NCI-H187 (cell line): Measurements from ENCODE around the gene CRNN.

Experiments used
- DNase-seq, 2 experiments: peaks; one replicate each; lab custom pipeline; 2025; lab: John Stamatoyannopoulos, UW

The CRNN gene

GRCh38 chr1:152419917-152420316 lies 5.9 kb upstream of the CRNN start:
- DNase-seq: no peak

- no peak for DNase-seq
Observed at GRCh38 chr1:152415454-152416227, 1.6 kb upstream of the CRNN start.

DNA sequence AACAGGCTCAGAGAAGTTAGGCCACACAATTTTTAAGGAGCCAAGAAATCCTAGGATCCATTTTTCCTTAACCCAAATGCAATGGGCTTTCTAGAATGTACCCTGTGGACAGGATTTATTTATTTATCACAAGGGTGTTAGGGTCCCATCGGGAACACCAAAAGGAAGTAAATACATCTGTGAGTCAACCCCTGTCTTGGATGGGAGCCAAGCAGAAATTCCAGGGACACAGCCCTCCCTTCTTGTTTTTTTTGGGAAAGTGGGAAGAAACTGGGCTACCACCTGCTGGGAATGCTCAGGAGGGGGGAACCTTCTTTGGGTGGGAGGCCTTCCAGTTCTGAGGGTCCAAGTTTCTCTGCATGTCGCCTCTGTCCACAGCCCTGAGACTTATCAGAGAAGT lies 1.3 kb downstream of the CRNN start:
- no peak for DNase-seq

DNA sequence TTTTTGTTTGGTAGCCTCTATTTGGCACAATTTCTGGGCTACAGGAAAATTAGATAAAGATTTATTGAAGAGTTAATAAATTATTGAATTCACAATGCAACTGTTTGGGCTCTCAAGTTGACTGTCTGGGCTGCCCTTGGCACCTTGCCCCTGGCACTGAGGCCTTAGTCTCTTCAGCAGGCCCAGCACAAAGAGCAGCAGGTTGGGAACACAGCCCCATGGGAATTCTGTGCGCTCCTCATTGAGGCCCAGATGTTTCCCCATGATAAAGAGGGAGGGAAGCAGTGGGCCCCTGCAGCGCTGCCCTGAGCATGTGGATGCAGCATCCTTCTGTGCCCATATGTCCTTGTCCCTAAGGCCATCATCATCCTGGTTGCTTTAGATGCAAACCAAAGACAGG lies 2.9 kb downstream of the CRNN start:
- no peak for DNase-seq

DNA sequence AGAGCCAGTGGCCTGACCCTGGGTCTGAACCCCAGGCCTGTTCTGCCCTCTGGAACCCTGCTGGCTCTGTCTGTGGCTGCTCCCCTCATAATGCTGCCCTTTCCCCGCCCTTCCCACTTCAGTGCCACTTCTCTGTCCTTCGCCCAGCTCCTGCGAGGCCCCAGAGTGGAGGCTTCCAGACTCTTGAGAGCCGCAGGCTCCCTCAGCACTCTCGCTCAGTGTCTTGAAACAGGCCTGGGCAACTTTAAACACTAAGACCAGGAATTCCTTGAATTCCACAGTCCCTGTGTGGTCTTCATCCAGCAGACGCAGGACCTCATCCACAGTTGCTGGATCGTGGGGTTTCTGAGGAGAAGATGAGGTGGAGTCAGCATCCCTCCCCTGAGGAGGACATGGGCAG lies 3.5 kb downstream of the CRNN start:
- DNase-seq: no peak

DNA sequence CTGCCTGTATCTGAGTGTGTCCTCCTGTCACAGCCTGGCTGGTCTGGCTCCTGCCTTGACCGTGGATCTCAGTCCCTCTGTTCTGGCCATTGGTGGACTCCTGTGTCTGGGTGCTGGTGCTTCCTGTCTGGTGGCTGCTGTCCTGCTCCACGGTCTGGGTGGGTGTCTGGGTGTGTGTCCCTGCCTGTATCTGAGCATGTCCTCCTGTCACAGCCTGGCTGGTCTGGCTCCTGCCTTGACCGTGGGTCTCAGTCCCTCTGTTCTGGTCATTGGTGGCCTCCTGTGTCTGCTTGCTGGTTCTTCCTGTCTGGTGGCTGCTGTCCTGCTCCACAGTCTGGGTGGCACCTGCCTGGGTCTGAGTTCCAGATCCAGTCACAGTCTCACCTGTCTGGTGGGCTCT lies 4.0 kb downstream of the CRNN start:
- DNase-seq: no peak

DNA sequence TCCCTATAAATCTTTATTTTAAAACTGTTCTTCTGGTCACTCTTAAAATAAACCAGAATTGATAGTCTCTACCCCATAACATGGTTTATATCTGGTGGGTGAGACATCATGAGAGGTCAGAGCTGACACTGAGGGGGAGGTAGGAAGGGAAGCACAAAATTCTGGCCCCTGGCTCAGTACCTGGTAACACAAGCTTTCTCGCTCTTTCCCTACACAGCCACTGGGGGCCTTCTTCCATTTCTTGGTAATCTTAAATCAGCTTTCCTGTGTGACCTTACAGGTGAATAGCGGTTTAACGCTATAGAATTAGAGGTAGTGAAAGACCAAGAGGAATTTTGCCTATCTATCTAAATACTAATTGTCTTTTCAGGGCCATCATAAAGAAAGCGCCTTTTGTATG lies 5.4 kb downstream of the CRNN start:
- no peak for DNase-seq

DNA sequence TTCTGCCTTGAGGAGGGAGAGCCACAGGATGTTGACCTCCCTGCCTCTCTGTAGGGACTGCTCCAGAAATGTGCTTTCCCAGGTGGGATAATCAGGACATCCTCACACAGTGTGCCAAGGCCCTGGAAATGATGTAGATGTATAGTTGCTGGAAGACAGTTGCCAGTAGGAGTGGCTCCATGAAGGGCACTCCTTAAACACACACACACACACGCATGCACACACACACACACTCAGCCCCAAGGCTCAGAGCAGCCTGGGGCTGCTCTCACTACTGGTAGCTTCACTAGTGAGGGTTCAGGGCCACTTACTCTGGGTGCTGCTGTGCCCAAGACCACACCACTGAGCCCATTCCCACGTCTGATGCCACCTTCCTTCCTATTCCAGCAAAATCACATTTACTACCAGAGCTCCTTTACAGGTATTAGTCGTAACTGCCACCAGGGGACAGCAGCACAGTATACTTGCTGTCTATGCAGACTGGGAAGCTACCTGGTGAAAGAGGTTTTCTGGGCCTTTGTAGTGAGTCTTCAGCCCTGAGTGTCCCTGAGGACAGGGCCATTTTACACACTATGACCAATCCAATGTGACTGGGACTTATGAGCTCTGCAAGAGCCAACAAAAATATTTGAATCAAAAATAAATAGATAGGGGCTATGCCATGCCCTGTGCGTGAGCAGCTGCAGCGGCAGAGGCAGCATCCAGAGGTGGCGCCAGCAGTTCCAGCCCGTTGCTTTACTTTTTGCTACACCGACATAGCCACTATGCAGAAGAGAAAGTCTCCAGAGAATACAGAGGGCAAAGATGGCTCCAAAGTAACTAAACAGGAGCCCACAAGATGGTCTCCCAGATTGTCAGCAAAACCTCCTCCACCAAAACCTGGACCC lies 15.0 kb downstream of the CRNN start:
- DNase-seq: no peak

DNA sequence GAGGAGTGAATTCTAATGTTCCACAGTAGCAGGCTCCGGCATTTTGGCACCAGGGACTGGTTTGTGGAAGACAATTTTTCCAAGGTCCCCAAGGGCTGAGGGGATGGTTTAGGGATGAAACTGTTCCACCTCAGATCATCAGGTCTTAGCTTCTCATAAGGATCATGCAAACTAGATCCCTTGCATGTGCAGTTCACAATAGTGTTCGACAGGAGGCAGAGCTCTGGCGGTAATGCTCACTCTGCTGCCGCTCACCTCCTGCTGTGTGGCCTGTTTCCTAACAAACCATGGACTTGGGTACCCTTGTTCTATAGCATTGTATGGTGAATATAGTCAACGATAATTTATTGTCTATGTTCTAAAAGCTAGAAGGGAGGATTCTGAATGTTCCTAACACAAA lies 16.6 kb downstream of the CRNN start:
- DNase-seq: no peak

GRCh38 chr1:152394151-152394550 lies 19.9 kb downstream of the CRNN start:
- DNase-seq: no peak

- DNase-seq: no peak
Observed at GRCh38 chr1:152392909-152393308, 21.2 kb downstream of the CRNN start.

DNA sequence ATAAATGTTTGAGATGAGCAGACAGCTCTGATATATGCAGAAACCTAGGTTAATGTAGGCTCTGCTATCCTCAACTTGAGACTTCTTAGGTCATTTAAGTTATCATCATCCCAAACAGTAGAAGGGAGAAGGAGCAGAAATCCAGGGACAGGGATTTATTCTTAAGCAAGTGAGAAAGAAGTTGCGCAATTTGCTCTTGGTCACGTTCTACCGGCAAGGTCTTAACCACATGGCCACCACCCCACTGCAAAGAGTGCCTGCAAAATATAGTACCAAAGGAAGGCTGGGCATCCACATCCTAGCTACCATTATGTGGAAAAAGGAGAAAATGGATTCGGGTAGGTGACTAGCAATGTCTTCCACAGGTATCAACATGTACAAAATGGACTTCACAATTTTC lies 25.2 kb downstream of the CRNN start:
- no peak for DNase-seq

GRCh38 chr1:152386940-152387339 lies 27.1 kb downstream of the CRNN start:
- DNase-seq: no peak

DNA sequence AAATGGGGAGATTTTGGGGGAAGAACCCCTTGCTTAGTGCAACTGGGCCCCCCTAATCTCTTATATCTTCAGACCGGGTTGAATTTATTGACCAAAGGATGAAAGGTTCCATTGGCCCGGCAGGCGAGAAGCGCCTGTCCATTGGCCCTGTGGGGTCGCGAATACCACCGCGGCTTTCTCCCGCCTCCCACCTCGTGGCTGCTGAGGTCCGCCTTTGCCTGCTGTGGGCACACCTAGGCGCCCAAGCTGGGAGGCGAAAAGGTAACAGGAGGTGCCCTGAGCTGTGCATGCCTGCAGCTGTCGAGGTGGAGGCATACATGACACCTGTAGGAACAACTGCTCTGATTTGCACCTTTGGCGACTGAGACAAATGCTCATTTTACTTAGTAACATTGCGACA lies 33.1 kb downstream of the CRNN start:
- DNase-seq: no peak

DNA sequence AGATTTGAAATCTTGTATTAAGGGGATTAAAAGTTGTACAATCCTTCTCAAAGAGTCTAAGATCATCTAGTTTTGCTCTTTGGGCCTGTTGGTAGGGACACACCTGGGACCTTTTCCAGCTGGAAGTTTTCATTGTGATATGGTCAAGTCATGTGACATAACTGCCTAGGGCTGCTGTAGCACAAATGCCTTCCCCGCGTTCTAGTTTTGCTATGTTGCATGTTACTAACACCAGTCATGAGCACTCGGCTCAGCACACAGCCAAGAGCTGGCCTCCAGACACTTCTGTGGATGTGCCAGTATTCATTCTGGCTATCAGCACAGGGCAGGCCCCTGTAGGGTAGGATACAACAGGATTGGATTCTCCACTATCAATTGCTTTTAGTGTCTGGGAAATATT lies 39.6 kb downstream of the CRNN start:
- DNase-seq: no peak

DNA sequence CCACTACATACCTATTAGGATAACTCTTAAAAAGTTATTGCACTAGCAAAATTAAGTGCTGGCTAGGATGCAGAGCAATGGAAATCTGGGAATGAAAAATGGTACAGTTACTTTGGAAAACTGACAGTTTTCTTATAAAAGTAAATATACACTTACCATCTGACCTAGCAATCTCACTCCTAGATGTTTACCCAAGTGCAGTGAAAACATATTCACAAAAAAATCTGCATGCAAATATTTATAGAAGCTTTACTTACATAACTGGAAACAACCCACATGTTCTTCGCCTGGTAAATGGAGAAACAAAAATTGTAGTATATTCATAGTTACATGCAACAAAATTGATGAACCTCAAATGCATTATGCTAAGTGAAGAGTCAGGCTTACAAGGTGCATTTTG lies 41.4 kb downstream of the CRNN start:
- no peak for DNase-seq

GRCh38 chr1:152367436-152367835 lies 46.6 kb downstream of the CRNN start:
- no peak for DNase-seq

- DNase-seq: no peak
Observed at GRCh38 chr1:152359906-152360305, 54.2 kb downstream of the CRNN start, which contains the start of gene FLG2. Gene FLG2, minus strand, starts transcription at chr1:152360006. Its CDS starts 1,122 bp downstream, at chr1:152358884.
